HL-60 (cell line): Measurements from ENCODE around the gene INSIG1.

Experiments used
- CTCF ChIP-seq: IDR thresholded peaks from one replicate; pipeline ENCODE4 v1.5.1; 2011; ENCODE audit warnings: low read length, control low read depth, inconsistent platforms; ENCODE audit not compliant: insufficient read depth
- GABPA ChIP-seq: IDR thresholded peaks from 2 replicates; pipeline ENCODE4 v1.6.1; 2012; ENCODE audit warnings: low read depth
- POLR2AphosphoS5 ChIP-seq: IDR thresholded peaks from 2 replicates; pipeline ENCODE4 v1.6.1; 2012; ENCODE audit warnings: low read depth
- REST ChIP-seq: IDR thresholded peaks from 2 replicates; pipeline ENCODE4 v1.6.1; 2012; ENCODE audit warnings: low read depth; ENCODE audit not compliant: insufficient replicate concordance
- SPI1 ChIP-seq: IDR thresholded peaks from 2 replicates; pipeline ENCODE4 v1.6.1; 2012; ENCODE audit warnings: low read depth, mild to moderate bottlenecking, borderline replicate concordance

- TF ChIP-seq CTCF (no peak), REST (no peak), POLR2AphosphoS5 (no peak), GABPA (no peak), SPI1 (no peak)
Observed at GRCh38 chr7:155268921-155269650, 28.6 kb upstream of the INSIG1 start.
